PC-9 (cell line): ENCODE results near the gene TMEM63C. TPM values are rescaled to one million over a fixed set of nuclear protein-coding genes. Genes with fewer than 3 reads are reported as not detected.

Source experiments
- BruUV-seq: library from RNA; stranded (reverse); fragments of 400-500 nt; replicated peaks from 2 replicates; lab custom pipeline; 2021; lab: Mats Ljungman, UMichigan
- CTCF ChIA-PET: fragments of 300-600 bp; sonication (Branson Sonifier 250); formaldehyde crosslinking; loops from one replicate; lab custom pipeline; 2022; ENCODE audit warnings: antibody characterized with exemption; lab: Charles Lee
- POLR2A ChIA-PET: fragments of 300-600 bp; sonication (Branson Sonifier 250); formaldehyde crosslinking; loops from one replicate; lab custom pipeline; 2022; ENCODE audit warnings: antibody characterized with exemption; ENCODE audit not compliant: unreplicated experiment; lab: Charles Lee
- DNase-seq, 2 experiments: peaks; one replicate each; pipeline versions ENCODE4 v3.0.0 to v3.0.0-alpha.2; 2015 to 2022; ENCODE audit warnings: mixed read lengths in 1 of 2
- H2AFZ ChIP-seq: fragments of 200-600 bp; sonication (generic); 2 replicates; pipeline ENCODE4 v1.8.1; 2017; ENCODE audit warnings: antibody characterized with exemption
- H3F3A ChIP-seq: fragments of 200-600 bp; sonication (generic); 2 replicates; pipeline ENCODE4 v1.8.1; 2017; ENCODE audit warnings: antibody characterized with exemption, mild to moderate bottlenecking, low read depth; ENCODE audit not compliant: insufficient read depth
- H3K27ac ChIP-seq: fragments of 200-600 bp; sonication (generic); 2 replicates; pipeline ENCODE4 v1.6.1; 2016; ENCODE audit warnings: mixed run types
- H3K27me3 ChIP-seq: fragments of 200-600 bp; sonication (generic); 2 replicates; pipeline ENCODE4 v1.6.1; 2016; ENCODE audit warnings: low read depth, mixed run types; ENCODE audit not compliant: insufficient read depth
- H3K36me3 ChIP-seq: fragments of 200-600 bp; sonication (generic); 2 replicates; pipeline ENCODE4 v1.6.1; 2016; ENCODE audit warnings: low read depth, mixed run types
- H3K4me1 ChIP-seq: fragments of 200-600 bp; sonication (generic); replicated peaks from 2 replicates; pipeline ENCODE4 v1.6.1; 2016; ENCODE audit warnings: mixed run types; ENCODE audit not compliant: insufficient read depth
- H3K4me2 ChIP-seq: fragments of 200-600 bp; sonication (generic); 2 replicates; pipeline ENCODE4 v1.6.1; 2017; ENCODE audit warnings: mixed run types
- H3K4me3 ChIP-seq: fragments of 200-600 bp; sonication (generic); 2 replicates; pipeline ENCODE4 v1.6.1; 2016; ENCODE audit warnings: mixed run types
- H3K79me2 ChIP-seq: fragments of 200-600 bp; sonication (generic); 2 replicates; pipeline ENCODE4 v1.6.1; 2017; ENCODE audit warnings: low read depth, mixed run types
- H3K9me2 ChIP-seq: fragments of 200-600 bp; sonication (generic); 2 replicates; pipeline ENCODE4 v1.8.1; 2017; ENCODE audit warnings: mild to moderate bottlenecking; ENCODE audit not compliant: insufficient read depth
- H3K9me3 ChIP-seq: fragments of 200-600 bp; sonication (generic); 2 replicates; pipeline ENCODE4 v1.8.1; 2016; ENCODE audit warnings: low read depth; ENCODE audit not compliant: insufficient read depth
- H4K20me1 ChIP-seq: fragments of 200-600 bp; sonication (generic); 2 replicates; pipeline ENCODE4 v1.8.1; 2017; ENCODE audit not compliant: insufficient read depth
- CTCF ChIP-seq: fragments of 200-600 bp; sonication (generic); conservative IDR thresholded peaks from 2 replicates; pipeline ENCODE4 v1.6.1; 2017; ENCODE audit warnings: mixed run types, antibody characterized with exemption, mild to moderate bottlenecking, moderate library complexity
- EZH2 ChIP-seq: fragments of 200-600 bp; sonication (generic); IDR thresholded peaks from 2 replicates; pipeline ENCODE4 v1.8.0; 2017; ENCODE audit warnings: antibody characterized with exemption, low read depth
- intact Hi-C: fragments of 100-400 bp; cut with micrococcal nuclease; formaldehyde crosslinking; loops from one replicate; pipeline ENCODE4 v1.10.0; 2022; ENCODE audit not compliant: unreplicated experiment
- total RNA-seq: library from RNA; stranded (reverse); gene quantifications from 2 replicates; pipeline ENCODE4 v1.2.3, GENCODE V29; 2021

The TMEM63C gene
- total RNA-seq, 1 experiment from 2014 or later, result 2.2 TPM

GRCh38 chr14:77189479-77189878 is 7.9 kb downstream of the TMEM63C start:
- H3K79me2 ChIP-seq, result no peaks in the 10 kb centered on the region
- POLR2A ChIA-PET, result interaction anchor here (0.5 to 0.7 kb wide), 2 partner anchors 43 to 242 kb away, joined by 4 read pairs; no protein-coding TSS in a partner anchor
- peaks cover 13% of the 10 kb centered on the region for H4K20me1 ChIP-seq
- intact Hi-C loops, result no loop called here
- peaks cover 73% of the 10 kb centered on the region for H3K27me3 ChIP-seq
- no peaks in the 10 kb centered on the region for H3K9me3 ChIP-seq
- no peaks in the 10 kb centered on the region for H3F3A ChIP-seq
- no peak overlapping the region for H2AFZ ChIP-seq
- H3K27ac ChIP-seq, result no peak overlapping the region
- no peaks in the 10 kb centered on the region for H3K36me3 ChIP-seq
- H3K4me1 ChIP-seq, result no peaks in the 10 kb centered on the region
- CTCF ChIA-PET, result interaction anchor here (1.0 kb wide), 1 partner anchor 38 kb away, joined by 4 read pairs; no protein-coding TSS in a partner anchor
- H3K9me2 ChIP-seq, result no peaks in the 10 kb centered on the region
- no TSS peak for BruUV-seq
- TF ChIP-seq CTCF (no peak), EZH2 (no peak)
- no peak overlapping the region for H3K4me2 ChIP-seq
- H3K4me3 ChIP-seq, result no peak overlapping the region
- no peak for DNase-seq

- BruUV-seq, result no TSS peak
Observed at GRCh38 chr14:77190977-77191376, 9.4 kb downstream of the TMEM63C start.

GRCh38 chr14:77194706-77195105 is 13.1 kb downstream of the TMEM63C start:
- H3F3A ChIP-seq, result no peaks in the 10 kb centered on the region
- no peak overlapping the region for H3K4me2 ChIP-seq
- no peaks in the 10 kb centered on the region for H3K4me1 ChIP-seq
- peaks cover 97% of the 10 kb centered on the region for H3K27me3 ChIP-seq
- H3K36me3 ChIP-seq, result no peaks in the 10 kb centered on the region
- H2AFZ ChIP-seq, result no peak overlapping the region
- H3K4me3 ChIP-seq, result no peak overlapping the region
- BruUV-seq, result no TSS peak
- ChIA-PET POLR2A (no interaction called here), CTCF (interaction anchor here (0.6 kb wide), 2 partner anchors 321 to 375 kb away, joined by 4 to 5 read pairs; no protein-coding TSS in a partner anchor)
- peaks cover 8% of the 10 kb centered on the region; the same call in 1 of the 2 replicates for H4K20me1 ChIP-seq
- no peak for DNase-seq
- H3K27ac ChIP-seq, result no peak overlapping the region
- no peaks in the 10 kb centered on the region for H3K9me2 ChIP-seq
- no peaks in the 10 kb centered on the region for H3K9me3 ChIP-seq
- peak; percentile 38; the same call in 1 of the 2 replicates for TF ChIP-seq EZH2
- TF ChIP-seq CTCF, result no peak
- intact Hi-C loops, result no loop called here
- no peaks in the 10 kb centered on the region for H3K79me2 ChIP-seq

More at GRCh38 chr14:77190977-77191376, 9.4 kb downstream of the TMEM63C start:
- CTCF ChIA-PET, result no interaction called here
- no peak overlapping the region for H3K4me3 ChIP-seq
- POLR2A ChIA-PET, result interaction anchor here (0.5 kb wide), 1 partner anchor 276 kb away, joined by 10 read pairs; no protein-coding TSS in a partner anchor
- no peaks in the 10 kb centered on the region for H3K36me3 ChIP-seq
- no peaks in the 10 kb centered on the region for H3K4me1 ChIP-seq
- TF ChIP-seq CTCF (no peak), EZH2 (no peak)
- H3K9me3 ChIP-seq, result no peaks in the 10 kb centered on the region
- peaks cover 83% of the 10 kb centered on the region for H3K27me3 ChIP-seq
- no peak overlapping the region for H3K27ac ChIP-seq
- H3K9me2 ChIP-seq, result no peaks in the 10 kb centered on the region
- intact Hi-C loops, result no loop called here
- no peaks in the 10 kb centered on the region for H3K79me2 ChIP-seq
- DNase-seq, result no peak
- H3K4me2 ChIP-seq, result no peak overlapping the region
- H3F3A ChIP-seq, result no peaks in the 10 kb centered on the region
- peaks cover 13% of the 10 kb centered on the region for H4K20me1 ChIP-seq
- no peak overlapping the region for H2AFZ ChIP-seq
